ENCODE measurements around the gene NAV2.

The NAV2 gene, protein sequence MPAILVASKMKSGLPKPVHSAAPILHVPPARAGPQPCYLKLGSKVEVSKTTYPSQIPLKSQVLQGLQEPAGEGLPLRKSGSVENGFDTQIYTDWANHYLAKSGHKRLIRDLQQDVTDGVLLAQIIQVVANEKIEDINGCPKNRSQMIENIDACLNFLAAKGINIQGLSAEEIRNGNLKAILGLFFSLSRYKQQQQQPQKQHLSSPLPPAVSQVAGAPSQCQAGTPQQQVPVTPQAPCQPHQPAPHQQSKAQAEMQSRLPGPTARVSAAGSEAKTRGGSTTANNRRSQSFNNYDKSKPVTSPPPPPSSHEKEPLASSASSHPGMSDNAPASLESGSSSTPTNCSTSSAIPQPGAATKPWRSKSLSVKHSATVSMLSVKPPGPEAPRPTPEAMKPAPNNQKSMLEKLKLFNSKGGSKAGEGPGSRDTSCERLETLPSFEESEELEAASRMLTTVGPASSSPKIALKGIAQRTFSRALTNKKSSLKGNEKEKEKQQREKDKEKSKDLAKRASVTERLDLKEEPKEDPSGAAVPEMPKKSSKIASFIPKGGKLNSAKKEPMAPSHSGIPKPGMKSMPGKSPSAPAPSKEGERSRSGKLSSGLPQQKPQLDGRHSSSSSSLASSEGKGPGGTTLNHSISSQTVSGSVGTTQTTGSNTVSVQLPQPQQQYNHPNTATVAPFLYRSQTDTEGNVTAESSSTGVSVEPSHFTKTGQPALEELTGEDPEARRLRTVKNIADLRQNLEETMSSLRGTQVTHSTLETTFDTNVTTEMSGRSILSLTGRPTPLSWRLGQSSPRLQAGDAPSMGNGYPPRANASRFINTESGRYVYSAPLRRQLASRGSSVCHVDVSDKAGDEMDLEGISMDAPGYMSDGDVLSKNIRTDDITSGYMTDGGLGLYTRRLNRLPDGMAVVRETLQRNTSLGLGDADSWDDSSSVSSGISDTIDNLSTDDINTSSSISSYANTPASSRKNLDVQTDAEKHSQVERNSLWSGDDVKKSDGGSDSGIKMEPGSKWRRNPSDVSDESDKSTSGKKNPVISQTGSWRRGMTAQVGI (N-terminal part only)

GRCh38 chr11:19712281-19713195, at the start of gene NAV2:
NAV2 (plus strand) TSS chr11:19712837; CDS start chr11:19713696, 859 bp downstream.
- DNase-seq (ENCODE audit: low spot score): peak; percentile 92

DNA sequence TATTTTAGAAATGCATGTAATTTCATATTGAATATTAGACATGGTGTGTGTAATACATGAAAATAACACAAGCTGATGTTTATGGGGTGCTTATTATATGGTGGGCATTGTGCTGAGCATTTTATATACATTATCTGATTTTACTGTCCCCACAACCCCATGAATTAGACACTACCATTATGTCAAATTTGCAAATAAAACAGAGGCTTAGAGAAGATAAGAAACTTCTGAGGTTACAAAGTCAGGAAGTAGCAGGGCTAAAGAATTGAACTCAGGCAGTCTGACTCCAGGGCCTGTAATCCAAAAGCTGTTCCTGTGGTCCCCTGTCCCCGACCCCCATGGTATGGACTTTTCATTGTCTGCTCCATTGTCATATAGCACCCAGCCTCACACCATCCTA, 49.4 kb upstream of the NAV2 start:
- DNase-seq (ENCODE audit: low spot score): no peak

DNA sequence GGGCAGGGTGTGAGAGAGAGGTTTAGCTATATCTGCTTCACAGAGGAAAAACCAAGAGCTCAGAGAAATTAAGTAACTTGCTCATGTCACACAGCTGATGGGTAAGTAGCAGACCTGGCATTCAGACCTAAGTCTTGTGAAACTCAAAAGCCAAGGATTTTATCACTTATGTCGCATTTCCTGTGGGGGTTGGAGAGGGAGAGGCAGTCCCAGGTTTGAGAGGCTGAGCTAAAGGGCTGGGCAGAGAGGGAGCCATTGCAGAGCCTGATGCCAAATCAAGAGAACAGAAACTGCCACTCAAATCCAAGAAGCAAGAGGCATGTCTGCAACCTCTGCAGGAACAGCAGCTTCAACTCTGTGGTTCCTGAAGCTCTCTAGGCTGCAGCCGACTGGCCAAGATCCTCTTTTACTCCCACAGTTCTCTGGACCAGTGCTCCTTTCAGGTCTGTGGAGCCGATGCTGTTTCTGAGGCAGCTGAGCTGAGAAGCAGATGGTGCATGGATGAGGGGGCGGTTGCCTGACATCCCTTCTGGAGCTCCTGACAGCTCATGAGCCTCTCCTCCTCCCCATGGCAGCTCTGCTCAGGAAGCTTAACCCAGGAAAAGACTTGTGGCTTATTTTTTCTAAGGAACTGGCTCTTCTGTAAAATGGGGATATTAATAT, 47.6 kb upstream of the NAV2 start:
- no peak for DNase-seq (ENCODE audit: low spot score)

GRCh38 chr11:19666951-19667350, 45.7 kb upstream of the NAV2 start:
- DNase-seq (ENCODE audit: low spot score): no peak

- DNase-seq (ENCODE audit: low spot score): no peak
Measured at GRCh38 chr11:19669511-19669910, 43.1 kb upstream of the NAV2 start.

DNA sequence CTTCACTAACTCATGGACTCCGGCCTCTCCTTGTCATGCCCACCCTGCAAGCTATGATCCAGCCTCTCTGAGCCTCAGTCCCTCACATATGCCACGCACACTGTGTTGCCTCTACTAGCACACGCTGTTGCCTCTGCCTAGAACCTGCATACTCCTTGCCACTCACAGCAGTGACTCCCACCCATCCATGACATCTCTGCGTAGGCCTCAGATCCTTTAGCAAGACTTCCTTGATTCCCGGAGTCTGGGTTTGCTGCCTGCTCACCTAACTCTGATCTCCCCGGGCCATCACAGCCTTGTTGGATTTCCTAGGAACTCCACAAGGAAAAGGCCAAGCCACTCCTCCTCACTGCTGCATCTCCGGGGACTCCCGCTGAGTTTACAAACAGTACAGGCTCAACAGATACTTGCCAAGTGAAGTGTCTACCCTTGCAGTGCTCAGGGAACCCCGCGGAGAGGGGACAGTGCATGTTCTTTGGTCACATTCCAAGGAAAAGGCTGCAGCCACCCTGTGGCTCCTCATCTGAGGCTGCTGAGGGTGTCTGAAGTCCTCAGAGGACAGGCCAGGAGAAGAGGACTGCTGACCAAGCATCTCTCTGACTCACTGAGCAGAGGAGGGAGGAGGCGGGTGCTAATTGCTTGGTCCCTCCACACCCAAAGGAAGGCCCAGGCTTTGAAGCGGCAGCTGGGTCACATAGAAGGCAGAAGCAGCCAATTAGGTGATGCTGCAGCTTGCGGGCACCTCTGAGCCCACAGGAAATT, 42.4 kb upstream of the NAV2 start:
- DNase-seq (ENCODE audit: low spot score): no peak

DNA sequence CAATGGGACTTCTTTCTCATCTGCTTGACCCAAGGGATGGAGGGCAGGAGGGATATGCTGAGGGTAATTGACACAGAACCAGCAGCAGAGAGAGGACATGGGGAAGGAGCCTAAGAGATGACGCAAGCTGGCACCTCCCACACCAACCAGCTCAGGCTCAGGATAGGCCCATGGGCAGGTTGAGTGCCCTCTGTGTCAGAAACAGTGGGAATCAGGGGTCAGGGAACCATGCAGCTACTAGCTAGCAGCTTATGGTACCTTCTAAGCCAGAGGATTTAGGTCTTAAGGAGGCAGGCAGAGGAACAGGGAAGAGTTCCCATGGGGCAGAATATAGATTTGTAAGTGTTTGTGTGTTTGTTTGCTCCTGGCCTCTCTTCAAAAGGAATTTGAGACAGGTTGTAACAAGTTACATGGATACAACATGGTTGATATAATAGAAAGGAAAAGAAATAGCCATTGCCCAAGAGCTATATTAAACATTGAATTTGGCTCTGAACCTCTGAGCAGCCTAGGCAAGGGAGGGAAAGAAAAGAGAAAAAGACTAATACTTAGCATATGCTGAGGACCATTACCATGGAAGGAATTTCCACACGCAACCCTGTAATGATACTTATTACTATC, 39.9 kb upstream of the NAV2 start:
- DNase-seq (ENCODE audit: low spot score): no peak

DNA sequence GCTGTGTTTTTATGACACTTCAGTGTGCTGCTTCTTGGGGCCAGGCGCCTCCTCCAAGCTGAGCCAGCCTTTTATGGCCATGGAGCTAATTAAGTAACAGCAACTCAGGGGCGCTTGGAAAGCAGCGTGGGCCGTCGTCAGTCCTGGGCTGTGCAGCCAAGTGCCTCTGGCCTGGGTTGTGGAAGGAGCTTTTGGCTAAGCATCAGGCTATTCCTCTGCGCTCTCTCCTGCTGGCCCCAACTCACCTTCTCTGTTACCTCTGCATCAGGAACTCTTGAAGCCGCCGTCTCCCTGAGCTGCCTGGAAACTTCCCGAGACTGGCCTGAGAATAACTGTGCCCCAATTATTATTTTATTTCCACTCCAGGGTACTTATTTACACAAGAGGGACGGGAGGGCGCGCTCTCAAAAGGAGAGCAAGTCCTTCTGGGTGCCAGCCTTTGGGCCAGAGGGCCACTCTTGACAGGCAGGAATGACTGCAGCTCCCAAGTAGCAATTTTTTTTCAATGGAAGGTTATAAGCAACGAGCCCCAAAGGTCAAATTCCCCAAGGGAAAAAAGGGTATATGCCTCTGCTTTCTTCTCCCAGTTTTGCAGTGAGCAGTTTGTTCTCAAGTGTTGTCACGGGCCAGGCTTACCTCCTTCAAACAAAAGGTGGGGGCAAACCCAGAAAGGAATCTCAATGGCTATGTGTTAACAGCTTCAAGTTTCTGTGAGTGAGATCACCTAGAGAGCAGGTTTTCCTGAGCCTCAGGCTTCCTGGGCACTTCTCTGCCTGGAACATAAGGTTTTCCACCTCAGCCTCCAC, 38.5 kb upstream of the NAV2 start:
- DNase-seq (ENCODE audit: low spot score): no peak

- no peak for DNase-seq (ENCODE audit: low spot score)
Measured at GRCh38 chr11:19674836-19675235, 37.8 kb upstream of the NAV2 start.

- DNase-seq (ENCODE audit: low spot score): no peak
Measured at GRCh38 chr11:19675397-19675796, 37.2 kb upstream of the NAV2 start.

GRCh38 chr11:19676475-19677380, 35.9 kb upstream of the NAV2 start:
- no peak for DNase-seq (ENCODE audit: low spot score)

DNA sequence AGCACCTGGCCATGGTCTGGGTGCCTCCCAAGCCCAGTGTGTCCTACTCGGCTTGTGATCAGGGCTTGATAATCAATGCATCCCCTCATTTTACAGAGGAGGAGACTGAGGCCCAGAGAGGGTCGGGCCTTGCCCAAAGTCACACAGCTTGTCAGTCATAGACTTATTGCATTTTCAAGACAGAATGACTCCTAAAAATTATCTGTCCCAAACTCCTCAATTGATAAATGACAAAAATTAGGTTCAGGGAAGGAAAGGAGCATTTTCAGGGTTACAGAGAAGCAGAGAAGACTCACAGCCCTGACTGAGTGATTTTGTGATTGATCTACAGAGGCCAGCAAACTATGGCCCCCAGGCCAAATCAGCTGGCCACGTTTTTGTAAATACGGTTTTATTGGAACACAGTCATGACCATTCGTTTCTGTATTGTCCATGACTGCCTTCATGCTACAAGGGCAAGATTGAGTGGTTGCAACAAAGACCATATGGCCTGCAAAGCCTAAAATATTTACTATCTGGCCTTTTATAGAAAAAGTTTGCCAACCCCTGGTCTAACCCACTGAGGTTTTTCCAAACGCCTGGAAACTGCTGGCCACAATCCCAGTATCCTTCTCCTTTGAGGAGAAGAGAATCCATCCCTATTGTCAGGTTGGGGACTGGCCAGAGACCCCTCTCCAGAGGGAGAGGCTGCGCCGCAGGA, 35.1 kb upstream of the NAV2 start:
- DNase-seq (ENCODE audit: low spot score): no peak

- no peak for DNase-seq (ENCODE audit: low spot score)
Measured at GRCh38 chr11:19679952-19680828, 32.4 kb upstream of the NAV2 start.

GRCh38 chr11:19680829-19681368, 31.7 kb upstream of the NAV2 start:
- DNase-seq (ENCODE audit: low spot score): no peak

DNA sequence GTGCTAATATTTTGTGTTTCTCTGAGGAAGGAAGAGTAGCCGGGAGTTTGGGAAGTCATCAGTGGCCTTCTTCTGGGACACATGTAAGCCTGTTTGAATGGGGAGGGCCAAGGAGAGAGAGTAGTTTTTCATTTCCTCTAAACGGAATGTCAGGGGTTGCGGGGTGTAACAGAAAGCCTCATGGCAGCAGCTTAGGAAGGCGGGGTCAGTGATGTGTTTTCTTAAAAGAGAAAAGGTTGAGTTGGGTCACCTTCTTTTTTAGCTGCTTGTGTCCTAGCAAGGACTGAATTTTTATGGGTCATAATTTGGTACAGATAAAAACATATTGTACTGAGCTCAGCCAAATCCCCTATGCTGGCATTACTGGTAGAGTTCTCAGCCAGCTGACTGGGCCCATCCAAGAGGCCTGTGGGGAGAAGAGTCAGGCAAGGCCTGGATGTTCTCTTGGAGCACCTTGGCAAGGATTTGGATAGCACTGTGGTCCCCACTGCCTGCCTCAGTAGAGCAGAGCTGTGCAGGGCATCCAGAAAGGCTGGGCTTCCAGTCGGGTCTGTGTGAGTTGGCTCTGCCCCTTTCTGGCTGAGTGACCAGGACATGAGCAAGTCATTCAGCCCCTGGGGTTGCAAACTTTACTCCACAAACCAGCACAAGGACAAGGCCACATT, 29.4 kb upstream of the NAV2 start:
- DNase-seq (ENCODE audit: low spot score): no peak
